Epithelial cell of proximal tubule (primary cell): ENCODE measurements around the gene LRP1. TPM values are rescaled to one million over a fixed set of nuclear protein-coding genes. Genes with fewer than 3 reads are reported as not detected.

Source experiments
- DNase-seq: peaks from one replicate; pipeline ENCODE4 v3.0.0-alpha.2; 2011; ENCODE audit warnings: low read depth
- H3K4me3 ChIP-seq: 2 replicates; pipeline ENCODE4 v1.5.1; 2011; ENCODE audit warnings: low read depth, mild to moderate bottlenecking, low read length
- CTCF ChIP-seq: conservative IDR thresholded peaks from 2 replicates; pipeline ENCODE4 v1.5.1; 2012; ENCODE audit warnings: low read depth, mild to moderate bottlenecking, low read length
- total RNA-seq: library from RNA; depleted of rRNA; stranded (reverse); fragments of >200 nt; gene quantifications from 2 replicates; pipeline ENCODE4 v1.2.3, GENCODE V29; 2015

LRP1 gene
- total RNA-seq, 1 donor from 2014 or later: 8.9 TPM

GRCh38 chr12:57232156-57232756 lies 104.0 kb downstream of the LRP1 start:
- TF ChIP-seq CTCF: no peak
- DNase-seq: no peak
- H3K4me3 ChIP-seq: no peak overlapping the region

GRCh38 chr12:57233357-57234232 lies 105.3 kb downstream of the LRP1 start:
- no peak overlapping the region for H3K4me3 ChIP-seq
- TF ChIP-seq CTCF: no peak
- DNase-seq: no peak

GRCh38 chr12:57234233-57234570 lies 105.9 kb downstream of the LRP1 start:
- TF ChIP-seq CTCF: no peak
- DNase-seq: no peak
- H3K4me3 ChIP-seq: no peak overlapping the region

- no peak for TF ChIP-seq CTCF
- DNase-seq: no peak
Measured at GRCh38 chr12:57234571-57235016, 106.3 kb downstream of the LRP1 start.

GRCh38 chr12:57235017-57235727 lies 106.9 kb downstream of the LRP1 start:
- no peak for TF ChIP-seq CTCF
- H3K4me3 ChIP-seq: no peak overlapping the region
- no peak for DNase-seq

More at GRCh38 chr12:57234571-57235016, 106.3 kb downstream of the LRP1 start:
- no peak overlapping the region for H3K4me3 ChIP-seq

GRCh38 chr12:57235728-57236131 lies 107.4 kb downstream of the LRP1 start:
- no peak overlapping the region for H3K4me3 ChIP-seq
- no peak for DNase-seq
- no peak for TF ChIP-seq CTCF
